H9 (cell line): ENCODE measurements around the gene ARFGAP1. TPM values are rescaled to one million over a fixed set of nuclear protein-coding genes. Genes with fewer than 3 reads are reported as not detected.

Experiments
- DNase-seq: peaks from one replicate; pipeline ENCODE4 v3.0.0-alpha.2; 2017
- H2AFZ ChIP-seq: one replicate; pipeline ENCODE4 v1.6.1; 2013; ENCODE audit warnings: mild to moderate bottlenecking, low read length, control low read depth, moderate library complexity
- H2AK5ac ChIP-seq: 2 replicates; pipeline ENCODE4 v1.6.1; 2013; ENCODE audit warnings: low read length, control low read depth, mixed read lengths; ENCODE audit not compliant: insufficient read length
- H2BK120ac ChIP-seq: one replicate; pipeline ENCODE4 v1.6.1; 2013; ENCODE audit warnings: low read depth, mild to moderate bottlenecking, low read length, control low read depth, inconsistent platforms; ENCODE audit not compliant: poor library complexity, severe bottlenecking
- H2BK12ac ChIP-seq: 2 replicates; pipeline ENCODE4 v1.6.1; 2013; ENCODE audit warnings: low read length, control low read depth, mixed read lengths, low read depth; ENCODE audit not compliant: insufficient read length
- H2BK15ac ChIP-seq: 2 replicates; pipeline ENCODE4 v1.6.1; 2013; ENCODE audit warnings: low read depth, low read length, control low read depth
- H2BK20ac ChIP-seq: one replicate; pipeline ENCODE4 v1.6.1; 2013; ENCODE audit warnings: low read depth, mild to moderate bottlenecking, low read length, control low read depth, inconsistent platforms; ENCODE audit not compliant: poor library complexity, severe bottlenecking
- H2BK5ac ChIP-seq: 2 replicates; pipeline ENCODE4 v1.6.1; 2013; ENCODE audit warnings: low read length, control low read depth, mixed read lengths; ENCODE audit not compliant: insufficient read length
- H3K14ac ChIP-seq: 2 replicates; pipeline ENCODE4 v1.6.1; 2013; ENCODE audit warnings: low read length, control low read depth; ENCODE audit not compliant: insufficient read depth
- H3K18ac ChIP-seq: 2 replicates; pipeline ENCODE4 v1.6.1; 2013; ENCODE audit warnings: low read depth, mild to moderate bottlenecking, mixed read lengths, low read length, control low read depth; ENCODE audit not compliant: insufficient read length
- H3K23ac ChIP-seq: 2 replicates; pipeline ENCODE4 v1.6.1; 2013; ENCODE audit warnings: low read length, control low read depth, mixed read lengths, low read depth; ENCODE audit not compliant: insufficient read length
- H3K23me2 ChIP-seq: 2 replicates; pipeline ENCODE4 v1.6.1; 2013; ENCODE audit warnings: low read depth, mild to moderate bottlenecking, mixed read lengths, low read length, control low read depth; ENCODE audit not compliant: insufficient read length, poor library complexity, severe bottlenecking
- H3K27ac ChIP-seq: 2 replicates; pipeline ENCODE4 v1.5.1; 2013; ENCODE audit warnings: low read length, control low read depth, mixed read lengths, low read depth; ENCODE audit not compliant: insufficient read length
- H3K27me3 ChIP-seq: 2 replicates; pipeline ENCODE4 v1.6.1; 2013; ENCODE audit warnings: low read length, control low read depth, inconsistent platforms; ENCODE audit not compliant: insufficient read depth
- H3K4ac ChIP-seq: 2 replicates; pipeline ENCODE4 v1.6.1; 2013; ENCODE audit warnings: low read depth, mild to moderate bottlenecking, control low read depth, inconsistent platforms, low read length, moderate library complexity
- H3K4me1 ChIP-seq: 2 replicates; pipeline ENCODE4 v1.6.1; 2013; ENCODE audit warnings: low read length, control low read depth, inconsistent platforms; ENCODE audit not compliant: insufficient read depth
- H3K4me2 ChIP-seq: 2 replicates; pipeline ENCODE4 v1.6.1; 2013; ENCODE audit warnings: low read length, control low read depth, mixed read lengths; ENCODE audit not compliant: insufficient read length, insufficient read depth
- H3K56ac ChIP-seq: 2 replicates; pipeline ENCODE4 v1.6.1; 2013; ENCODE audit warnings: low read depth, mild to moderate bottlenecking, mixed read lengths, low read length, control low read depth; ENCODE audit not compliant: insufficient read length
- H3K79me1 ChIP-seq: 2 replicates; pipeline ENCODE4 v1.6.1; 2013; ENCODE audit warnings: low read depth, mild to moderate bottlenecking, moderate library complexity, low read length, control low read depth, inconsistent platforms; ENCODE audit not compliant: insufficient read depth, poor library complexity, severe bottlenecking
- H3K79me2 ChIP-seq: 2 replicates; pipeline ENCODE4 v1.6.1; 2013; ENCODE audit warnings: low read length, control low read depth, inconsistent platforms; ENCODE audit not compliant: insufficient read depth
- H3K9ac ChIP-seq: 2 replicates; pipeline ENCODE4 v1.6.1; 2013; ENCODE audit warnings: low read length, control low read depth, mixed read lengths; ENCODE audit not compliant: insufficient read length; ENCODE audit errors: extremely low read depth
- H3K9me3 ChIP-seq: one replicate; pipeline ENCODE4 v1.6.1; 2013; ENCODE audit warnings: low read depth, low read length, inconsistent platforms; ENCODE audit not compliant: control insufficient read depth
- H3T11ph ChIP-seq: one replicate; pipeline ENCODE4 v1.6.1; 2013; ENCODE audit warnings: mild to moderate bottlenecking, low read length, control low read depth, inconsistent platforms
- H4K20me1 ChIP-seq: one replicate; pipeline ENCODE4 v1.6.1; 2013; ENCODE audit not compliant: control insufficient read depth, insufficient read length, insufficient read depth
- H4K5ac ChIP-seq: 2 replicates; pipeline ENCODE4 v1.6.1; 2013; ENCODE audit warnings: low read depth, mild to moderate bottlenecking, mixed read lengths, low read length, control low read depth; ENCODE audit not compliant: insufficient read length
- H4K8ac ChIP-seq: replicated peaks from 2 replicates; pipeline ENCODE4 v1.6.1; 2013; ENCODE audit warnings: low read length, control low read depth, mixed read lengths, low read depth; ENCODE audit not compliant: insufficient read length
- H4K91ac ChIP-seq: 2 replicates; pipeline ENCODE4 v1.6.1; 2013; ENCODE audit warnings: low read depth, mild to moderate bottlenecking, moderate library complexity, mixed read lengths, low read length, control low read depth; ENCODE audit not compliant: insufficient read length
- H3K27ac Mint-ChIP-seq, 3 experiments: 2 replicates in 2 of 3; 3 replicates in 1 of 3; pipeline ENCODE4 v1.8.0; 2020 to 2021; ENCODE audit warnings: mixed read lengths in 3 of 3, mild to moderate bottlenecking in 1 of 3, moderate library complexity in 1 of 3
- H3K27me3 Mint-ChIP-seq: 2 replicates; pipeline ENCODE4 v1.8.0; 2021; ENCODE audit warnings: low read depth, mild to moderate bottlenecking, moderate library complexity, mixed read lengths
- H3K36me3 Mint-ChIP-seq, 3 experiments: 2 replicates in 2 of 3; 3 replicates in 1 of 3; pipeline ENCODE4 v1.8.0; 2020 to 2021; ENCODE audit warnings: low read depth in 3 of 3, mixed read lengths in 3 of 3; ENCODE audit not compliant: insufficient read depth in 1 of 3
- H3K4me1 Mint-ChIP-seq, 2 experiments: 2 replicates each; pipeline ENCODE4 v1.8.0; 2020; ENCODE audit warnings: mixed read lengths in 2 of 2
- H3K4me3 Mint-ChIP-seq, 2 experiments: 2 replicates in 1 of 2; 3 replicates in 1 of 2; pipeline ENCODE4 v1.8.0; 2020 to 2021; ENCODE audit warnings: mild to moderate bottlenecking in 2 of 2, mixed read lengths in 2 of 2, moderate library complexity in 1 of 2
- H3K9me3 Mint-ChIP-seq, 2 experiments: 2 replicates in 1 of 2; 3 replicates in 1 of 2; pipeline ENCODE4 v1.8.0; 2020; ENCODE audit warnings: mild to moderate bottlenecking in 2 of 2, mixed read lengths in 2 of 2, moderate library complexity in 1 of 2
- CTCF ChIP-seq: fragments of 200-600 bp; sonication (generic); conservative IDR thresholded peaks from 3 replicates; pipeline ENCODE4 v1.8.0; 2021; ENCODE audit warnings: antibody characterized with exemption, mild to moderate bottlenecking
- WGBS: extraction: QIAGEN DNeasy Blood & Tissue Kit; methylation state at CpG from one replicate; pipeline ENCODE4 v1.1.7; 2013; ENCODE audit warnings: missing lambda C conversion rate, low lambda C conversion rate, mixed read lengths; ENCODE audit not compliant: insufficient read length; ENCODE audit errors: extremely low coverage; 5-methylcytosine and 5-hydroxymethylcytosine counted together
- total RNA-seq: library from RNA; stranded (reverse); gene quantifications from 2 replicates; pipeline ENCODE4 v1.2.1, GENCODE V29; 2021

ARFGAP1 gene
- total RNA-seq, 1 experiment from 2014 or later: 114 TPM

GRCh38 chr20:63295018-63295417 is 22.4 kb downstream of the ARFGAP1 start:
- Histone ChIP-seq H4K91ac (no peak overlapping the region), H4K8ac (no peak overlapping the region), H3K23me2 (no peaks in the 10 kb centered on the region), H2AK5ac (no peak overlapping the region), H3K14ac (no peak overlapping the region), H3K9ac (no peak overlapping the region), H2BK12ac (no peak overlapping the region), H4K20me1 (no peaks in the 10 kb centered on the region), H3K56ac (no peak overlapping the region), H2BK15ac (no peak overlapping the region), H3K27me3 (no peaks in the 10 kb centered on the region), H3K18ac (peak overlapping the region; percentile 18), H3K9me3 (no peaks in the 10 kb centered on the region), H3K27ac (no peak overlapping the region), H2BK120ac (no peak overlapping the region), H3K23ac (no peak overlapping the region), H3K4me2 (no peak overlapping the region), H3K4me1 (no peaks in the 10 kb centered on the region; the same call in 1 of the 2 replicates), H3K79me2 (no peaks in the 10 kb centered on the region), H2BK20ac (no peak overlapping the region), H2BK5ac (no peak overlapping the region), H3T11ph (no peak overlapping the region), H3K4ac (no peak overlapping the region), H3K79me1 (no peaks in the 10 kb centered on the region), H2AFZ (no peak overlapping the region), H4K5ac (no peak overlapping the region)
- H3K4me1 Mint-ChIP-seq: peaks cover 9 to 26% of the 10 kb centered on the region in 2 experiments
- peaks cover 14% of the 10 kb centered on the region for H3K27me3 Mint-ChIP-seq
- H3K27ac Mint-ChIP-seq: peak overlapping the region in 1 of 3 experiments; percentile 28; a peak in 1 of 7 replicates
- TF ChIP-seq CTCF: no peak
- no peak overlapping the region for H3K4me3 Mint-ChIP-seq
- no CpG with 5 or more reads among the region's 19 CpGs for WGBS
- no peaks in the 10 kb centered on the region for H3K9me3 Mint-ChIP-seq
- no peaks in the 10 kb centered on the region for H3K36me3 Mint-ChIP-seq
- no peak for DNase-seq
